ENCODE data around the gene GRHL1.
"Not testable (repeated sequence)": the region's sequence is repeated elsewhere in the genome, so short reads cannot be mapped to it uniquely, and the experiment has no call there.

GRHL1 gene, protein sequence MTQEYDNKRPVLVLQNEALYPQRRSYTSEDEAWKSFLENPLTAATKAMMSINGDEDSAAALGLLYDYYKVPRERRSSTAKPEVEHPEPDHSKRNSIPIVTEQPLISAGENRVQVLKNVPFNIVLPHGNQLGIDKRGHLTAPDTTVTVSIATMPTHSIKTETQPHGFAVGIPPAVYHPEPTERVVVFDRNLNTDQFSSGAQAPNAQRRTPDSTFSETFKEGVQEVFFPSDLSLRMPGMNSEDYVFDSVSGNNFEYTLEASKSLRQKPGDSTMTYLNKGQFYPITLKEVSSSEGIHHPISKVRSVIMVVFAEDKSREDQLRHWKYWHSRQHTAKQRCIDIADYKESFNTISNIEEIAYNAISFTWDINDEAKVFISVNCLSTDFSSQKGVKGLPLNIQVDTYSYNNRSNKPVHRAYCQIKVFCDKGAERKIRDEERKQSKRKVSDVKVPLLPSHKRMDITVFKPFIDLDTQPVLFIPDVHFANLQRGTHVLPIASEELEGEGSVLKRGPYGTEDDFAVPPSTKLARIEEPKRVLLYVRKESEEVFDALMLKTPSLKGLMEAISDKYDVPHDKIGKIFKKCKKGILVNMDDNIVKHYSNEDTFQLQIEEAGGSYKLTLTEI

DNA sequence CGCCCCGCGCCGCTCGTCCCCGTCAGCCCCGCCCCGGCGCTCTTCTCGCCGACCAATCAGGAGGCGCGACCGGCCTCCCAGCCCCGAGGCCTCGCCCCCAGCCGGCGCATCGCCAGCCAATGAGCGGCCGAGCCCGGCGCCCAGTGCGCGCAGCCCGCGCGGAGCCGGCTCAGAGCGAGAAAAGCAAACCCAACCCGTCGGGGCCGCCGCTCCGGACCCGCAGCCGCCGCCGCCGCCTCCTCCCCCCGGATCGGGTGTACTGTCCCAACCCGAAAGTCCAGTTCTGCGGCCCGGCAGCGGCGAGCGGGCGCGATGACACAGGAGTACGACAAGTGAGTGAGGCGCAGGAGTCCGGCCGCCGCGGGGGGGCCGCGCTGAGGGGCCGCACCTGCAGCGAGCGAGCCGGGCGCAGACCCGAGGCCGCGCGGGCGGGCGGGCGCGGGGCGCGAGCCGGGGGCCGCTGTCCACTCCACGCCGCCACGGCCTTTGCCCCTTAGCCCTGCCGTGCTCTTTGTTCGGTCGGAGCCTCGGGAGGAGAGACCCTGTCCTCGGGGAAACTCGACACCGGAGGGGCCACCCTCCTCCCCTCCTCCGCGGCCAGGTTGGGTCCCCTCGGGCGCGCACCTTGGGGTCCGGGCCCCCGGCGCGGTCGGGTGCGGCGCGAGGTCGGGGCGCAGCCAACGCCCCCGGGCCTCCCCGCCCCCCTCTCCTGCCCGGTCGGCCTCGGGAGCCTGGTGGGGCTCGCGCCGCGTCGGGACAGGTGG is at the start of gene GRHL1:
TSS of gene GRHL1 (plus strand) at position 172 of the 764 bp plus-strand sequence. CDS start at position 313, 141 bp downstream.
- peak; percentile 94 for DNase-seq

DNA sequence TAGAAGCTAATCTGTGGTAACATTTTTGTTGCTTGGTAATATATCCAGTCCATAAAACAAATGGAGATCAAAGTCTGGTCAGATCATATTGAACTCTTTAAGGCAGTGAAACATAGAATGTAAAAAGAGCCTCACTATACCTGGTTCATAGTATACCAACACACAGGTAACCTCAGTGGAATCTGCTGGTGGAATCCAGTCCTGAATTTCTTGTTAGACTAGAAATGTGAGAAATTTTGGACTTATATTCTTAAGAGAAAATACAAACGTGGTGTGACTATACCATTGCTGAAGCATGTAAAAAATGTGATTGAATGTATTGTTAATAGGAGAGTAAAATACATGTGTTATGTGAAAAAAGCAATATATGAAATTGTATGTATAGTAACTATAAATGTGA is 46.1 kb upstream of the GRHL1 start:
- no peak for DNase-seq

DNA sequence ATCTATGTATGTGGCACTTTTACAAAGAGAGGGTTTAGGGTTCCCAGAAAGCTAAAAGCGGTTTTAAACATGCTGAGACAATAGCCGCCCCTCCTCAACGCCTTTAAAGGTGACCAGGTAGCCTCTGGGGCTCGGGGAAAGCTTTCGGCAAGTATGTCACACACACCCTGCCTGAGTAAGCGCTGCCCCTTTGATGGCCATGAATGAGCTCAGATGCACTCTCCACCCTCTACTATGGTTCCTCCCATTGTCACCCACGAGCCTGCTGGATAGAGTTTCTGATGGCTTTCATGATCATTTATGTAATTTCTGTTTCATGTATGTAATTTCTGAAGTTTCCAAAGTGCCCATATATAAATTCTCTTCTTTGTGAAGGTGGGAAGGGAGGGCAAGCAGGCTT is 44.1 kb upstream of the GRHL1 start:
- DNase-seq: no peak

- no peak for DNase-seq
These were observed 42.9 kb upstream of the GRHL1 start for GRCh38 chr2:9908639-9909038.

DNA sequence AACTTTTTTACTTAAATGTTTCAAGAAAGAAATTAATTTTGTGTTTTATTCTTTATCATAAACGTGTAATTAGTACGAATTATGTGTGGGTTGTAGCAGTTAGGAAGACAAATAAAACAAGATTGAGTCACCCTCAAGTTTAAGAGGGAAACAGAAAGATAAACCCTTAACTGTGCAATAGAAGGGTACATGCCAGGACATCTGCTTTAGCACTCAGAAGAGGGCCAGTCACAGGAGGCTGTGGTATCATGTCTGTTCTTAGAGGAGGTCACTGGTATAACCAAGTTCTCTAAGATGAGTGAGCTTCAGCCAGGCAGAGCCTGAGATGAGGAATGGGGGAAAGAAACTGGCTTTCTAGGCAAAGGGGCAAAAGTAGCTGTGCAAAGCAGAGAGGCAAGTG is 42.4 kb upstream of the GRHL1 start:
- no peak for DNase-seq

DNA sequence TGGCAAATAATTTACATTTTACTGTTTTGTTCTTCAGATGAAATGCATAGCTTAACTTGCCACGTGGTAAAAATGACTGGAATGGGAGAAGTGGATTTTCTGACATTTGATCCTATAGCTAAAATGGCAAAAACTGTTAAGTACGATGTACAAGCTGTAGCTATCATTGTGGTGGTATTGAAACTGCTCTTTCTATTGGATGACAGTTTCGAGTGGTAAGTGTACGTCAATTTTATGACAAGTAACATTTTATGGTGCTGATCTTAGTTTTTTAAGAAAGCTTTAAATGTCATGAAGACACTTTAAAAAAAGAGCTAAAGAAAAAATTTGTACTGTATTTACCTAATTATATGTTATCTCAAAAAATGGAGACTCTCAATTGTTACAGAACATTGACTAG is 40.8 kb upstream of the GRHL1 start:
- no peak for DNase-seq

DNA sequence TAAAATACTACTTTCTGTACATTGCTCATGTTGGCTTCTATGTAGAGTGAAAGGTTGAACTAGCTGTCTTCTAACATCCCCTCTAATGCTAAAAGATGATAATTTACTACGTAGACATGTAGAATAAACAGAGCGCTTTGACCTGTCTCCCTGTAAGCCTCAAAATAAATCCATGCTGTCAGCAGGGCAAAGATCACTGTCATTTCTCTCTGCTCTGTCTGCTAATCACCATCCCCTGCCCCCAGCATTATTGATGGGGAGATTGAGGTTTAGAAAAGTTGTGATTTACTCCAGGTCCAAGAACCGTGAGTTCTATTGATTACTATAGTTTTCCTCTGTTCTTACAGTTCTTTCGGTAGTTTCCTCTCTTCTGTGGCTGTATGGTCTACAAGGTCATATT is 39.0 kb upstream of the GRHL1 start:
- DNase-seq: no peak

- no peak for DNase-seq
These were observed 37.0 kb upstream of the GRHL1 start for GRCh38 chr2:9914384-9915065.

DNA sequence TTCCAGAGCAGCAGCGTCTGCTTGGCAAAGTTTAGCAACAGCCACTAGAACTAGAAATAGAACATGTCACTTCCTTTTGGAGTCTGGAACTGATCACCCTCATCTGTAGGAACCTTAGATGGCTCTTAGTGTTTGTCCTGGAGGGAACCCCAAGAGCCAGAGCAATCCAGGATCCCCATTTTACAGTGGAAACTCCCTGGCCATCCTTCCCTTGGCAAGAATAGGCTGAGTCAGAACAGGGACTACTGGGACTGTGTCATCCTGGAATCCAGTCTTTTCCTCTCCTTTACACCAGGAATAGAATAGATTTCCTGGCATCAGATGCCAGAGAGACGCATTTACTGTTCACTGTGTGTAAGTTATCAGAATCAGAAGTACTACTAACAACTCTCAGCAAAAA is 33.2 kb upstream of the GRHL1 start:
- DNase-seq: no peak

DNA sequence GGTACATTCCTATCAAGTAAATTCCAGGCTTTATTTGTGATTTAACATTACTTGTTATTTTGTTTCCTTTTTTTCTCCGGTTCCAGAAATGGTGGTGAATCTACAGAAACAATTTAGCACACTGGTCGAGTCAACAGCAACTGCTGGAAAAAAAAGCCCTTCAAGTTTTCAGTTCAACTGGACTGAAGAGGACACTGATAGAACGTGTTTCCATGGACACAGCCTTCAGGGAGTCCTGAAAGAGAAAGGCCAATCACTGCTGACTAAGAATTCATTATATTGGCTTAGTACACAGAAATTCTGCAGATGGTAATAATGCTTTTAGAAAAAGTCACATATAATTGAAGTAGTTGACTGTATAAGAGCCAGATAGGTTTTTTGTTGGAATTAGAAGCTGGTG is 32.0 kb upstream of the GRHL1 start:
- DNase-seq: no peak

- DNase-seq: not testable (repeated sequence)
These were observed 24.5 kb upstream of the GRHL1 start for GRCh38 chr2:9927020-9927419.

DNA sequence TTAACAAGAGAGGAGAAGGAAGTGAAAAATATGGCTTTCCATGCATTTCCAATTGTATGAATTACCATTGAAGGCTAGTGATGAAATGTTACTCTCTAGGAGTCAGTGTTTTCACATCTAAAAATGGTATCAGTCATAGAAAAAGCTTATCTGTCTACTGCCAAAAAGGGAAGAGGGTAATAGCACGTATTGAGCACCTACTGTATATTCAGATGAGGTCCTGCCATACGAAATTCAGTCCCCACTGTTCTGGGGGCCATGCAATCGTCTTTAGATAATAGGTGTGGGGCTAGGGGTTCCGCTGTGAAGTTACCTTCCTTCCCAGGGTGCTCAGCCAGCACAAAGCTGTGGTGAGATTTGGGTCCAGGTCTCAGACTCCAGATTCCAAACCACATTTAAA is 14.2 kb upstream of the GRHL1 start:
- no peak for DNase-seq

DNA sequence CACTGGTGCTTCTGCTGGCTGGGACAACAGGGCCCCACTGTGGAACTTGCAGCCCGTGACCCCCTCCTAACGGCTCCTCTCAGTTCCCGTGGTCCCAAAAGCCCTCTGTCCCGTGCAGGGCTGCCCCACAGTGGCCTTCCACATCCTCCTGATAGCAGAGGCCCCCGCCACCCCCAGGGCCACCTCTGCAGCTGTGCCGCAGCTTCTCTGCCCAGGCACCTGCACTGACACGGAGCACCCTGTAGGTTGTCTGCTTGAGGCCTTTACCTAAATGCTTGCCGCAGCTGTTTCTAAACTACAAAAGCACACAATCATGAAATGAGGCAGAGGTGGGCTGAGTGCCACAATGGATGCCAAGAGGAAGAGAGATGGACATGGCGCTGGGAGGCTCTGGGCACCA is 13.5 kb upstream of the GRHL1 start:
- DNase-seq: no peak

DNA sequence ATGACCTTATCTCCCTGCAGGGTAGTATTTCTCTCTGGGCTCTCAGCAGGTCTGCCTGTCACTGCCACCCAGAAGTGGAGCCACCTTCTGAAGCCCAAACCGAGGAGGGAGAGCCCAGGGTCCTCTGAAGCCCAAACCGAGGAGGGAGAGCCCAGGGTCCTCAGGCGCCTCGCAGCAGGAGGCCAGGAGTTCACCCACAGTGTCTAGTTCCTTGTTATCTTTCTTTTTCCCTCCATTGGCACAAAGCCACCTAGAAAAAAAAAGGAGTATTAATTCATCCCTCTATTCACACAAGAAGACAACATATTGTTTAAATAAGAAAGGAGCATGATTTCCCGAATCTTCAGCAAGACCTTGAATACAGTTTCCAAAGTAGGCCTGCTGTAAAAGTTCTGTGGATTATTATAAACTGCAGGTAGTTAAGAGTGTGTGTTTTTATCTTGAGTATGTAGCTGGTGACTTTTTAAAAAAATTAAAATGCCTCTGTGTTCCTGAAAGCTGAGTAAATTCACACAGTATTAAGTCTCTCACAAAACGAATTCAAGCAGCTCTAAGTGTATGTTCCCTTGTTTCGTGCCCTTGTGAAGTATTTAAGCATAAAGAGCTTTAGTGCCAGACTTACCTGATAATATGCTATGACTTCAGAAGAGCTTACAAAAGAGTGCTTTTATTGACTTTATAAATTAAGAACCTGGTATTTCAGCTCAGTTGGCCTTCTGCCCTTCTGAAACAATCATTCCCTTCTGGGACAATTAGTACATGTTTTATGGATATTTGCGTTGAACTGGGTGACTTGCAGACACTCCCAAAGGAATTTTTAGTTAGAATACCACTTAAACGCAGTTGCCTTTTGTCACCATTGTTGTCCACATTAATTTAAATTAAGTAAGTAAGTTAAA is 11.7 kb upstream of the GRHL1 start:
- DNase-seq: no peak

DNA sequence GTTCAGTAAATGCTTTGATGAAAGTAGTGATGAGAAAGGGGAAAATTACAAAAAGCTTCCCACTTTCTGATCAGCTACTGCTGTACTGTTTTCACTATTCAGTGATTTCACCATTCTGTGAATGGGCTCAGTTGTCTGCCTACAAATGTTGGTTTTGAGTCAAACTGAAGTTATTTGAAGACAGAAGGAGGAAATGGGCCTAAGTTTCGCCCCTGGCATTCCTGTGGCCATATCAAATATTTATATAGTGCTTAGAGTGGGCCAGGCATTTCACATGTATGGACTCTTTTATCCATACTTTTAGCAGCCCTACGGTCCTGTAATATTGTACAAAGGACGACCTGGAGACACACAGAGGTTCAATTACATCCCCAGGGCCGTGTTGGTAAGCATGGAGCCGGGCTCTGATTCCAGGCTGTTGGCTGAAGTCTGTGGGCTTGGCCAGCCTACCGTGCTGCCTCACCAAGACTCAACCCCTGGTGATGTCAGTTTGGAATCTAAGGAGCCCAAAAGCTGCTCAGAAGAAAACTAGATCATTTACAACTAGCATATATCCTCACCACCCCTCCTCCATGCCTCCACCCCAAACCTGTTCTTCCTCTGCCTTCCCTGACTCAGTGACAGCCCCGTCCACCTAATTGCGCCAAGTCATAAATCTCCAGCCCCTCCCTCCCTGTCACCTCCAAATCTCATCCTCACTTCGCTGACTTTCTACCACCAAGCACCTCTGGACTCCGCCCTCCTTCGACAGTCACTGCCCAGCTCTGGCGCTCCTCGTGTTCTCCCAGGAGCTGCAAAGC is 10.1 kb upstream of the GRHL1 start:
- no peak for DNase-seq

DNA sequence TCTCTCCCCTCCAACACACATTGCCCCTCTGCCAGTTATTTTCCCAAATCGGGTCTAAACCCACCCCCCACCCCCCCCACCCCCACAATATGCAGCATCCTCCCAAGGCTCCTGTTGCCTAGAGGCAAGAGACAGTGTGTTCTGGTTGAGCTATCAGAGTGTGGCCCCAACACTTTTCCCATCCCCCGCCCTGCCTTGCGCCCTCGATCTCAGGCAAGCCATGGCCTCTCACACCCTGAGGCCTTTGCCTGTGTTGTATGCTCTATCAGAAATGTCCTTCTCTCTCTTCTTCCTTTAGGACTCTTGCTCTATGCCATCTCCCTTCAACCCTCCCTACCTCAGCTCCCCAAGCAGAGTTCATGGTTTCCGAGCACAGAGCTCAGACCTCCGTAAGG is 9.5 kb upstream of the GRHL1 start:
- no peak for DNase-seq

- DNase-seq: no peak
These were observed 7.1 kb upstream of the GRHL1 start for GRCh38 chr2:9944330-9944758.

GRCh38 chr2:9945596-9945995 is 5.9 kb upstream of the GRHL1 start:
- no peak for DNase-seq

GRCh38 chr2:9946076-9946475 is 5.4 kb upstream of the GRHL1 start:
- DNase-seq: no peak

DNA sequence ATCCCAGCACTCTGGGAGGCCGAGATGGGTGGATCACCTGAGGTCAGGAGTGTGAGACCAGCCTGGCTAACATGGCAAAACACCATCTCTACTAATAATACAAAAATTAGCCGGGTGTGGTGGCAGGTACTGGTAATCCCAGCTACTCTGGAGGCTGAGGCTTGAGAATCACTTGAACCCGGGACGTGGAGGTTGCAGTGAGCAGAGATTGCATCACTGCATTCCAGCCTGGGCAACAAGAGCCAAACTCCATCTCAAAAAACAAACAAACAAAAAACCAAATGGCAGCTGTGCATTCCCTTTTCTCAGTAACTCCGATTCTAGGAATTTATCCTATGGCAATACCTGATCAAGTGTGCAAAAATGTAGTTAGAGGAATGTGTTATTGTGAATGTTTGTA is 4.7 kb upstream of the GRHL1 start:
- no peak for DNase-seq

DNA sequence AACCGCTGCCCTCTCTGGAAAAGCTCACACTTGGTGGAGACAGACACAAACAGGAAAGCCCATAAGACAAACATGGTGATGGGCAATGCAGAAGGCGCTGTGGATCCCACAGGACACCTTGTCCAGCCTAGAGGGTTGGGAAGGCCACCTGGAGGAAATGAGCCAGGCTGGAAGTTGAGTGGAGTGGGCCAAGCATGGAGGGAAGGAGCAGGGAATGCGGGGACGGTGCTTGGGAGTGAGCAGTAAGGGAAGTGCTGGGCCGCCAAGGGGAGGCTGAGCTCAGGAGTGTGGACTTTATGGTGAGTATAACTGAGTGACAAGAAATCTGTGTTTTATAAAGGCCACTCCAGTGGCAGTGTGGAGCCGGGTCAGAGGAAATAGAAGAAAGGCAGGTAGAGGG is 2.8 kb upstream of the GRHL1 start:
- DNase-seq: no peak

Data from NCI-H774 (cell line).